ENCODE data around the gene MTNR1A. TPM values are rescaled to one million over a fixed set of nuclear protein-coding genes. Genes with fewer than 3 reads are reported as not detected.
"Not testable (repeated sequence)": the region's sequence is repeated elsewhere in the genome, so short reads cannot be mapped to it uniquely, and the experiment has no call there.

MTNR1A gene
- total and polyA plus RNA-seq, 4 donors, result not detected

DNA sequence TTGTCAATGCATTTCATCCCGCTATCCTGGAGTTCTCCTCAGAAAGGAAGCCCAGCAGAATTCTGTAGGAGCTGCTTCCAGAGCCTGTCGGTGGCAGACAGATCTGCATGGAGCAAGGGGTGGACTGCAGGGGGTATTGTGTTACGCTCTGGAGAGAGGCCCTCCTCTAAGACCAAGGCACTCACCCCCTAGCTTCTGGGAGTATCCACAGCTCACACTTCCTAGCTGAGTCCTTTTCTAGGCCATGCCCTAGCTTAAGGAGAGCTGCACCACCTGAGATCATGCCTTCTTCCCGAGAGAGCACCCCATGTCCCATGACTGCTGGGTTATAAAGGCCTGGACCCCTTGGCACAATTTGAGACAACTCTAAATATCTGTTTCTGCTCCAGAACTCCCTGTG, 39.1 kb downstream of the MTNR1A start (continued):
- TF ChIP-seq JUND (IDR thresholded peaks at IDR 0.05), result no peak

DNA sequence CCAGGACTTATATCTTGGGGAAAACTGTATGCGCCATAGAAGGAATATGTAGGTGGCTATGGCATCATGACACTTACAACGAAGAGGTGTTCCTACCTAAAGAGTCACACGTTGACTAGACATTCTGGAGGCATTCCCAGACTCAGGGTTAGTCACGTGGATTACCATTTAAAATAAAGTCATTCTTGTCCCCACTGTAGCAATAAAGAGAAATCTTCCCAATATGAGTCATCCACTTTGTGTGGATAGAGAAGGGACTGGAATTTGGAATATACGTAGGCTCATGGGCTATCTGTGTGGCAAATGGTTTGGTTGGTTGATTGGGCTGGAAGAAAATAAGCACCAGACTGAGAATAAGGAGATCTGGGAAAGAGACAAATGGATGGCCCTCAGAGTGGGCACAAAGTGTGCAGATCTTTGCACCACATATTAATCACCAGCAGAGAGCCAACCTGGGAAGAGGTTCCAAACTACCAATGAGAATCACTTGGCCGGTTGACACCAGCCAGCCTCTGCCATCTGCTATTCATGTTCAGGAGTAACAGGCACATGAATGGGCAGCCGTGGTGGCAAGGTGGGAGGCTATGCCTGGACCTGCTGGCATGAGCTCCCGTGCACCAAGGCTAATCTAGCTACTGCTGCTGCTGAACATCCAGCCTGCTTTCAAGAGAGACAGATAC, 41.0 kb downstream of the MTNR1A start:
- 77% methylated on average over 8 of the region's 8 CpGs for WGBS
- Histone ChIP-seq H3K9ac (ENCODE audit: low read depth in 1 of 2, low read length in 2 of 2) (no peak overlapping the region), H3K9me3 (ENCODE audit: control insufficient read depth in 4 of 4, low read length in 3 of 4) (peaks cover 3 to 17% (median 13%) of the 10 kb centered on the region in 4 donors), H3K4me3 (ENCODE audit: low read depth in 1 of 3, low read length in 3 of 3) (no peak overlapping the region), H3K4me1 (ENCODE audit: control insufficient read depth in 4 of 4, insufficient read depth in 4 of 4, low read length in 3 of 4) (no peaks in the 10 kb centered on the region), H3K27me3 (ENCODE audit: control insufficient read depth in 4 of 4, insufficient read depth in 4 of 4, low read length in 3 of 4) (no peaks in the 10 kb centered on the region), H3K27ac (ENCODE audit: low read depth in 1 of 2, low read length in 2 of 2) (no peak overlapping the region), H3K36me3 (ENCODE audit: control insufficient read depth in 4 of 4, insufficient read depth in 3 of 4, low read depth in 1 of 4, low read length in 3 of 4) (no peaks in the 10 kb centered on the region)
- DNase-seq (ENCODE audit: low spot score), result no peak
- TF ChIP-seq NR2F2 (IDR thresholded peaks at IDR 0.05) (no peak), HNF4A (conservative IDR thresholded peaks at IDR 0.05) (no peak), FOXA1 (IDR thresholded peaks at IDR 0.05) (no peak), HNF4G (IDR thresholded peaks at IDR 0.05) (no peak), EGR1 (IDR thresholded peaks at IDR 0.05; ENCODE audit: low read depth in 2 of 2) (no peak), SP1 (IDR thresholded peaks at IDR 0.05) (no peak), RXRA (IDR thresholded peaks at IDR 0.05) (no peak)
- TF ChIP-seq, protein P1, sequence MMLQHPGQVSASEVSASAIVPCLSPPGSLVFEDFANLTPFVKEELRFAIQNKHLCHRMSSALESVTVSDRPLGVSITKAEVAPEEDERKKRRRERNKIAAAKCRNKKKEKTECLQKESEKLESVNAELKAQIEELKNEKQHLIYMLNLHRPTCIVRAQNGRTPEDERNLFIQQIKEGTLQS (IDR thresholded peaks at IDR 0.05), result no peak
- TF ChIP-seq, protein P2, sequence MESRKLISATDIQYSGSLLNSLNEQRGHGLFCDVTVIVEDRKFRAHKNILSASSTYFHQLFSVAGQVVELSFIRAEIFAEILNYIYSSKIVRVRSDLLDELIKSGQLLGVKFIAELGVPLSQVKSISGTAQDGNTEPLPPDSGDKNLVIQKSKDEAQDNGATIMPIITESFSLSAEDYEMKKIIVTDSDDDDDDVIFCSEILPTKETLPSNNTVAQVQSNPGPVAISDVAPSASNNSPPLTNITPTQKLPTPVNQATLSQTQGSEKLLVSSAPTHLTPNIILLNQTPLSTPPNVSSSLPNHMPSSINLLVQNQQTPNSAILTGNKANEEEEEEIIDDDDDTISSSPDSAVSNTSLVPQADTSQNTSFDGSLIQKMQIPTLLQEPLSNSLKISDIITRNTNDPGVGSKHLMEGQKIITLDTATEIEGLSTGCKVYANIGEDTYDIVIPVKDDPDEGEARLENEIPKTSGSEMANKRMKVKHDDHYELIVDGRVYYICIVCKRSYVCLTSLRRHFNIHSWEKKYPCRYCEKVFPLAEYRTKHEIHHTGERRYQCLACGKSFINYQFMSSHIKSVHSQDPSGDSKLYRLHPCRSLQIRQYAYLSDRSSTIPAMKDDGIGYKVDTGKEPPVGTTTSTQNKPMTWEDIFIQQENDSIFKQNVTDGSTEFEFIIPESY (IDR thresholded peaks at IDR 0.05), result no peak
- TF ChIP-seq, protein P3, sequence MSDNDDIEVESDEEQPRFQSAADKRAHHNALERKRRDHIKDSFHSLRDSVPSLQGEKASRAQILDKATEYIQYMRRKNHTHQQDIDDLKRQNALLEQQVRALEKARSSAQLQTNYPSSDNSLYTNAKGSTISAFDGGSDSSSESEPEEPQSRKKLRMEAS (IDR thresholded peaks at IDR 0.05), result no peak

DNA sequence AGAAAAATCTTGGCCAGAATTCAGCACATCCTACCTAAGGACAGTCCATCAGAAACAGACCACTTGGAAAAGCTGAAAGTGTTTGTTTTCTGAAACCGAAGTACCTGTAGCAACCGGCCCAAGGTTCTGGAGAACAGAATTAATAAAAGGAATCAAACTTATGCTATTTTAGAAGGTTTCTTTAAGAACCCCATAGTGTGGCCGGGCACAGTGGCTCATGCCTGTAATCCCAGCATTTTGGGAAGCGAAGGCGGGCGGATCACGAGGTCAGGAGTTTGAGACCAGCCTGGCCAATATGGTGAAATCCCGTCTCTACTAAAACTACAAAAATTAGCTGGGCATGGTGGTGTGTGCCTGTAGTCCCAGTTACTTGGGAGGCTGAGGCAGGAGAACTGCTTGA, 50.6 kb downstream of the MTNR1A start:
- not testable (repeated sequence) for H3K4me1 ChIP-seq (ENCODE audit: control insufficient read depth in 4 of 4, insufficient read depth in 4 of 4, low read length in 3 of 4); H3K27me3 ChIP-seq (ENCODE audit: control insufficient read depth in 4 of 4, insufficient read depth in 4 of 4, low read length in 3 of 4); H3K9ac ChIP-seq (ENCODE audit: low read depth in 1 of 2, low read length in 2 of 2); H3K4me3 ChIP-seq (ENCODE audit: low read depth in 1 of 3, low read length in 3 of 3); H3K27ac ChIP-seq (ENCODE audit: low read depth in 1 of 2, low read length in 2 of 2); H3K9me3 ChIP-seq (ENCODE audit: control insufficient read depth in 4 of 4, low read length in 3 of 4); DNase-seq (ENCODE audit: low spot score); H3K36me3 ChIP-seq (ENCODE audit: control insufficient read depth in 4 of 4, insufficient read depth in 3 of 4, low read depth in 1 of 4, low read length in 3 of 4)
- whole genome bisulfite sequencing, result 91% methylated on average over 8 of the region's 8 CpGs

DNA sequence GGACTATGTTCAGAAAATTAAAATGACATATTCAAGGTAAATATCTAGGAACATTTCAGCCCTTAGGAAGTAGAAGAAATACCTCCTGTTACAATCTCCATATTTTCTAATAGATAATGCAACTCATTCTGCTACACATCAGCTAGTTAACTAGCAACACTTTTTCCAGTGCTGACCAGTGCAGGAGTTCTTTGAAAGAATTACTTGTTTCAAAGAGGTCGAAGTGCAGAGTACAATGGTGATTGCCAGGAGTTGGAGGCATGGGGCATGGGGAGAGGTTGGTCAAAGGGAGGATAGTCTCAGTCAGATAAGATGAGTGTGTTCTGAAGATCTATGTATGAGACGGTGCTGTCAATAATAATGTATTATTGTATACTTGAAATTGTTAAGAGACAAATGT, 53.1 kb downstream of the MTNR1A start:
- Histone ChIP-seq H3K9me3 (ENCODE audit: control insufficient read depth in 4 of 4, low read length in 3 of 4) (no peaks in the 10 kb centered on the region), H3K4me3 (ENCODE audit: low read depth in 1 of 3, low read length in 3 of 3) (no peak overlapping the region), H3K27me3 (ENCODE audit: control insufficient read depth in 4 of 4, insufficient read depth in 4 of 4, low read length in 3 of 4) (peaks cover 0 to 6% (median 0%) of the 10 kb centered on the region in 4 donors), H3K27ac (ENCODE audit: low read depth in 1 of 2, low read length in 2 of 2) (no peak overlapping the region), H3K9ac (ENCODE audit: low read depth in 1 of 2, low read length in 2 of 2) (no peak overlapping the region), H3K4me1 (ENCODE audit: control insufficient read depth in 4 of 4, insufficient read depth in 4 of 4, low read length in 3 of 4) (no peaks in the 10 kb centered on the region), H3K36me3 (ENCODE audit: control insufficient read depth in 4 of 4, insufficient read depth in 3 of 4, low read depth in 1 of 4, low read length in 3 of 4) (no peaks in the 10 kb centered on the region)
- DNase-seq (ENCODE audit: low spot score), result no peak
- WGBS, result 61% methylated on average over 2 of the region's 2 CpGs
- TF ChIP-seq TAF1 (conservative IDR thresholded peaks at IDR 0.05) (no peak), JUND (IDR thresholded peaks at IDR 0.05) (no peak)

Measured in liver (tissue), 9 donors.